Loucy (cell line): ENCODE measurements around the gene UBE4A.

Experiments used
- H2AFZ ChIP-seq: fragments of 200-600 bp; sonication (generic); 2 replicates; pipeline ENCODE4 v1.6.0; 2016; ENCODE audit warnings: antibody characterized with exemption, mild to moderate bottlenecking, low read length, moderate library complexity
- H3F3A ChIP-seq: fragments of 200-600 bp; 2 replicates; pipeline ENCODE4 v1.6.0; 2016; ENCODE audit warnings: antibody characterized with exemption, low read depth, mild to moderate bottlenecking
- H3K27me3 ChIP-seq: fragments of 200-600 bp; sonication (generic); 2 replicates; pipeline ENCODE4 v1.6.1; 2014; ENCODE audit warnings: low read length, mild to moderate bottlenecking; ENCODE audit not compliant: insufficient read depth, poor library complexity, severe bottlenecking
- H3K36me3 ChIP-seq: fragments of 200-600 bp; sonication (generic); 2 replicates; pipeline ENCODE4 v1.6.1; 2016; ENCODE audit warnings: low read length; ENCODE audit not compliant: insufficient read depth
- H3K4me1 ChIP-seq: fragments of 200-600 bp; sonication (generic); 2 replicates; pipeline ENCODE4 v1.5.1; 2014; ENCODE audit warnings: low read length, mild to moderate bottlenecking; ENCODE audit not compliant: insufficient read depth, poor library complexity, severe bottlenecking
- H3K4me2 ChIP-seq: fragments of 200-600 bp; sonication (generic); 2 replicates; pipeline ENCODE4 v1.6.0; 2014; ENCODE audit warnings: antibody characterized with exemption, low read length, low read depth, mild to moderate bottlenecking; ENCODE audit not compliant: poor library complexity, severe bottlenecking
- H3K4me3 ChIP-seq: fragments of 200-600 bp; sonication (generic); 2 replicates; pipeline ENCODE4 v1.5.1; 2014; ENCODE audit warnings: low read length, mild to moderate bottlenecking, mixed read lengths; ENCODE audit not compliant: poor library complexity, severe bottlenecking
- H3K79me2 ChIP-seq: fragments of 200-600 bp; sonication (generic); 2 replicates; pipeline ENCODE4 v1.6.1; 2014; ENCODE audit warnings: low read length; ENCODE audit not compliant: insufficient read depth
- H3K9ac ChIP-seq: fragments of 200-600 bp; sonication (generic); 2 replicates; pipeline ENCODE4 v1.6.0; 2014; ENCODE audit warnings: mild to moderate bottlenecking, low read depth, low read length, moderate library complexity; ENCODE audit not compliant: poor library complexity, severe bottlenecking
- H3K9me2 ChIP-seq: fragments of 200-600 bp; sonication (generic); replicated peaks from 2 replicates; pipeline ENCODE4 v1.6.1; 2016; ENCODE audit warnings: low read depth, low read length, mixed read lengths
- H3K9me3 ChIP-seq: fragments of 200-600 bp; sonication (generic); 2 replicates; pipeline ENCODE4 v1.6.1; 2014; ENCODE audit warnings: mild to moderate bottlenecking, antibody characterized with exemption, low read length, low read depth; ENCODE audit not compliant: insufficient read depth
- H4K20me1 ChIP-seq: fragments of 200-600 bp; sonication (generic); 2 replicates; pipeline ENCODE4 v1.6.0; 2014; ENCODE audit warnings: antibody characterized with exemption, low read length, mild to moderate bottlenecking; ENCODE audit not compliant: insufficient read depth, poor library complexity, severe bottlenecking
- EZH2phosphoT487 ChIP-seq: fragments of 200-600 bp; IDR thresholded peaks from 2 replicates; pipeline ENCODE4 v1.6.1; 2018; ENCODE audit warnings: antibody characterized with exemption, mild to moderate bottlenecking, moderate library complexity, borderline replicate concordance
- TF ChIP-seq, protein P1 (sequence below): fragments of 200-600 bp; sonication (generic); conservative IDR thresholded peaks from 2 replicates; pipeline ENCODE4 v1.5.1; 2014; ENCODE audit warnings: mild to moderate bottlenecking, antibody characterized with exemption, low read length

The UBE4A gene

DNA sequence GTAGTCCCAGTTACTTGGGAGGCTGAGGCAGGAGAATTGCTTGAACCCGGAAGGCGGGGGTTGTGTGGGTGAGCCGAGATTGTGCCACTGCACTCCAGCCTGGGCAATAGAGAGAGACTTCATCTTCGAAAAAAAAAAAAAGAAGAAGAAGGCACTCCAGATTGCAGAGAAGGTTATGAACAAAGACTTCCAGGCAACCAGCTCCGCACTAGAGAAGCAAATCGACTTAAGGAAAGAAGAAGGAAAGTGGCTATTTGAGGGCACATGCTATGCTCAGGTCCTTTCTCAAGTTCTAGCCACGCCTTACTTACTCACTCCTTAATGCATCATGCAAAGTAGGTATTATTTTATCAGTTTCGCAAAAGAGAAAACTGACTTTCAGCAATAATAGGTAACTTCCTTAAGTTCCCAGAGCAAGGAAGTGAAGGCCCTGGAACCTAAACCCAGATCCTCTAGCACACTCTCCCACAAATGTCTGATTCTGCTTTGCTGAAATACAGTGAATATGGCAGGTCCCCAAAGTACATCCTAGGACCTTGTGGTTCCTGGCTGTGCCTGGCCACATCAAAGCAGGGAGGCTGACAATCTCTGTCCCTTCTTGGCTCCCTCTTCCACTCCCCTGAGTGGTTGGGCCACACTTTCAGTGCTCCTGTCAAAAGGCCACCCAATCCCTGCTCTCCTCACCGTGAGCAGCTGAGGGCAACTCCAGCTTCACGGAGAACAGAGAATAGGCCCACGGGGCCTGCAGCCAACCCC is 40.6 kb upstream of the UBE4A start:
- Histone ChIP-seq H3K27me3 (no peaks in the 10 kb centered on the region), H3K4me2 (peak overlapping the region; percentile 41), H3K4me3 (no peak overlapping the region), H4K20me1 (no peaks in the 10 kb centered on the region), H3K79me2 (no peaks in the 10 kb centered on the region), H2AFZ (no peak overlapping the region), H3K36me3 (peaks cover 13% of the 10 kb centered on the region), H3K4me1 (peaks cover 64% of the 10 kb centered on the region), H3K9me3 (no peaks in the 10 kb centered on the region), H3K9me2 (no peaks in the 10 kb centered on the region), H3K9ac (no peak overlapping the region), H3F3A (peaks cover 10% of the 10 kb centered on the region)
- no peak for TF ChIP-seq EZH2phosphoT487
- TF ChIP-seq, protein P1, sequence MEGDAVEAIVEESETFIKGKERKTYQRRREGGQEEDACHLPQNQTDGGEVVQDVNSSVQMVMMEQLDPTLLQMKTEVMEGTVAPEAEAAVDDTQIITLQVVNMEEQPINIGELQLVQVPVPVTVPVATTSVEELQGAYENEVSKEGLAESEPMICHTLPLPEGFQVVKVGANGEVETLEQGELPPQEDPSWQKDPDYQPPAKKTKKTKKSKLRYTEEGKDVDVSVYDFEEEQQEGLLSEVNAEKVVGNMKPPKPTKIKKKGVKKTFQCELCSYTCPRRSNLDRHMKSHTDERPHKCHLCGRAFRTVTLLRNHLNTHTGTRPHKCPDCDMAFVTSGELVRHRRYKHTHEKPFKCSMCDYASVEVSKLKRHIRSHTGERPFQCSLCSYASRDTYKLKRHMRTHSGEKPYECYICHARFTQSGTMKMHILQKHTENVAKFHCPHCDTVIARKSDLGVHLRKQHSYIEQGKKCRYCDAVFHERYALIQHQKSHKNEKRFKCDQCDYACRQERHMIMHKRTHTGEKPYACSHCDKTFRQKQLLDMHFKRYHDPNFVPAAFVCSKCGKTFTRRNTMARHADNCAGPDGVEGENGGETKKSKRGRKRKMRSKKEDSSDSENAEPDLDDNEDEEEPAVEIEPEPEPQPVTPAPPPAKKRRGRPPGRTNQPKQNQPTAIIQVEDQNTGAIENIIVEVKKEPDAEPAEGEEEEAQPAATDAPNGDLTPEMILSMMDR = no peak

- no peaks in the 10 kb centered on the region for H3K9me3 ChIP-seq
- H3K79me2 ChIP-seq = no peaks in the 10 kb centered on the region
- peak overlapping the region; percentile 41 for H3K4me2 ChIP-seq
- peaks cover 10% of the 10 kb centered on the region for H3F3A ChIP-seq
- H3K9me2 ChIP-seq = no peaks in the 10 kb centered on the region
- no peak for TF ChIP-seq EZH2phosphoT487
- TF ChIP-seq, protein P1 = no peak
- H3K4me1 ChIP-seq = peaks cover 59% of the 10 kb centered on the region
- H2AFZ ChIP-seq = no peak overlapping the region
- H3K27me3 ChIP-seq = no peaks in the 10 kb centered on the region
- H3K4me3 ChIP-seq = no peak overlapping the region
- peaks cover 7% of the 10 kb centered on the region for H3K36me3 ChIP-seq
- H4K20me1 ChIP-seq = no peaks in the 10 kb centered on the region
- no peak overlapping the region for H3K9ac ChIP-seq
Observed at GRCh38 chr11:118319337-118319707, 40.1 kb upstream of the UBE4A start.

- H3K9me2 ChIP-seq = no peaks in the 10 kb centered on the region
- H3K4me2 ChIP-seq = no peak overlapping the region
- H3K79me2 ChIP-seq = no peaks in the 10 kb centered on the region
- H3F3A ChIP-seq = peaks cover 10% of the 10 kb centered on the region
- H3K27me3 ChIP-seq = no peaks in the 10 kb centered on the region
- no peaks in the 10 kb centered on the region for H4K20me1 ChIP-seq
- no peaks in the 10 kb centered on the region for H3K9me3 ChIP-seq
- no peaks in the 10 kb centered on the region for H3K36me3 ChIP-seq
- TF ChIP-seq, protein P1 = no peak
- no peak for TF ChIP-seq EZH2phosphoT487
- H3K4me3 ChIP-seq = no peak overlapping the region
- peaks cover 49% of the 10 kb centered on the region for H3K4me1 ChIP-seq
- no peak overlapping the region for H2AFZ ChIP-seq
- H3K9ac ChIP-seq = no peak overlapping the region
Observed at GRCh38 chr11:118320515-118320914, 38.9 kb upstream of the UBE4A start.
